ENCODE results near the gene USP17L19. TPM values are rescaled to one million over a fixed set of nuclear protein-coding genes. Genes with fewer than 3 reads are reported as not detected.

The USP17L19 gene, protein sequence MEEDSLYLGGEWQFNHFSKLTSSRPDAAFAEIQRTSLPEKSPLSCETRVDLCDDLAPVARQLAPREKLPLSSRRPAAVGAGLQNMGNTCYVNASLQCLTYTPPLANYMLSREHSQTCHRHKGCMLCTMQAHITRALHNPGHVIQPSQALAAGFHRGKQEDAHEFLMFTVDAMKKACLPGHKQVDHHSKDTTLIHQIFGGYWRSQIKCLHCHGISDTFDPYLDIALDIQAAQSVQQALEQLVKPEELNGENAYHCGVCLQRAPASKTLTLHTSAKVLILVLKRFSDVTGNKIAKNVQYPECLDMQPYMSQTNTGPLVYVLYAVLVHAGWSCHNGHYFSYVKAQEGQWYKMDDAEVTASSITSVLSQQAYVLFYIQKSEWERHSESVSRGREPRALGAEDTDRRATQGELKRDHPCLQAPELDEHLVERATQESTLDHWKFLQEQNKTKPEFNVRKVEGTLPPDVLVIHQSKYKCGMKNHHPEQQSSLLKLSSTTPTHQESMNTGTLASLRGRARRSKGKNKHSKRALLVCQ
- not detected in 2 replicates for total RNA-seq

DNA sequence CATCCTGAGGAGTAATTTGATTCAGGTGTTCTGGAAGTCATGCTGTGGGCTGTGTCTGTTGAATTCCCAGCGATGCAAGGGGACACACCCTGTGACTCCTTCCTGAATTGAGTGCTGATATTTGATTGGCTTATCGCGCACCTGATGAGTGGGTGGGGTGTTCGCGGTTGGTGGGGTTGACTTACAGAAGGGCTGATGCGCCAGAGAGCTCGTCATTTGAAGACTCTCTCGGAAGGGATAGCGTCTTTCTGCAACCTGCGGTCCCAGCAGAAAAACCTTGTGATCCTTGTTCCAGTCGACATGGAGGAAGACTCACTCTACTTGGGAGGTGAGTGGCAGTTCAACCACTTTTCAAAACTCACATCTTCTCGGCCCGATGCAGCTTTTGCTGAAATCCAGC, at the start of gene USP17L19:
Gene USP17L19 (plus strand): TSS at position 301 of the 400 bp plus-strand sequence. CDS start 0 bp downstream, at position 301.

DNA sequence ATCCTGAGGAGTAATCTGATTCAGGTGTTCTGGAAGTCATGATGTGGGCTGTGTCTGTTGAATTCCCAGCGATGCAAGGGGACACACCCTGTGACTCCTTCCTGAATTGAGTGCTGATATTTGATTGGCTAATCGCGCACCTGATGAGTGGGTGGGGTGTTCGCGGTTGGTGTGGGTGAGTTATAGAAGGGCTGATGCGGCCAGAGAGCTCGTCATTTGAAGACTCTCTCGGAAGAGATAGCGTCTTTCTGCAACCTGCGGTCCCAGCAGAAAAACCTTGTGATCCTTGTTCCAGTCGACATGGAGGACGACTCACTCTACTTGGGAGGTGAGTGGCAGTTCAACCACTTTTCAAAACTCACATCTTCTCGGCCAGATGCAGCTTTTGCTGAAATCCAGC, 42.8 kb upstream of the USP17L19 start, which contains the start of gene USP17L10:
Gene USP17L10 (plus strand): TSS at position 301 of the 400 bp plus-strand sequence. CDS start 0 bp downstream, at position 301.

DNA sequence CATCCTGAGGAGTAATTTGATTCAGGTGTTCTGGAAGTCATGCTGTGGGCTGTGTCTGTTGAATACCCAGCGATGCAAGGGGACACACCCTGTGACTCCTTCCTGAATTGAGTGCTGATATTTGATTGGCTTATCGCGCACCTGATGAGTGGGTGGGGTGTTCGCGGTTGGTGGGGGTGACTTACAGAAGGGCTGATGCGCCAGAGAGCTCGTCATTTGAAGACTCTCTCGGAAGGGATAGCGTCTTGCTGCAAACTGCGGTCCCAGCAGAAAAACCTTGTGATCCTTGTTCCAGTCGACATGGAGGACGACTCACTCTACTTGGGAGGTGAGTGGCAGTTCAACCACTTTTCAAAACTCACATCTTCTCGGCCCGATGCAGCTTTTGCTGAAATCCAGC, 38.1 kb upstream of the USP17L19 start, which contains the start of gene USP17L11:
Gene USP17L11 (plus strand): TSS at position 301 of the 400 bp plus-strand sequence. CDS start 0 bp downstream, at position 301.

DNA sequence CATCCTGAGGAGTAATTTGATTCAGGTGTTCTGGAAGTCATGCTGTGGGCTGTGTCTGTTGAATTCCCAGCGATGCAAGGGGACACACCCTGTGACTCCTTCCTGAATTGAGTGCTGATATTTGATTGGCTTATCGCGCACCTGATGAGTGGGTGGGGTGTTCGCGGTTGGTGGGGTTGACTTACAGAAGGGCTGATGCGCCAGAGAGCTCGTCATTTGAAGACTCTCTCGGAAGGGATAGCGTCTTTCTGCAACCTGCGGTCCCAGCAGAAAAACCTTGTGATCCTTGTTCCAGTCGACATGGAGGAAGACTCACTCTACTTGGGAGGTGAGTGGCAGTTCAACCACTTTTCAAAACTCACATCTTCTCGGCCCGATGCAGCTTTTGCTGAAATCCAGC, 33.3 kb upstream of the USP17L19 start, which contains the start of gene USP17L12:
Gene USP17L12 (plus strand): TSS at position 301 of the 400 bp plus-strand sequence. CDS start 0 bp downstream, at position 301.

DNA sequence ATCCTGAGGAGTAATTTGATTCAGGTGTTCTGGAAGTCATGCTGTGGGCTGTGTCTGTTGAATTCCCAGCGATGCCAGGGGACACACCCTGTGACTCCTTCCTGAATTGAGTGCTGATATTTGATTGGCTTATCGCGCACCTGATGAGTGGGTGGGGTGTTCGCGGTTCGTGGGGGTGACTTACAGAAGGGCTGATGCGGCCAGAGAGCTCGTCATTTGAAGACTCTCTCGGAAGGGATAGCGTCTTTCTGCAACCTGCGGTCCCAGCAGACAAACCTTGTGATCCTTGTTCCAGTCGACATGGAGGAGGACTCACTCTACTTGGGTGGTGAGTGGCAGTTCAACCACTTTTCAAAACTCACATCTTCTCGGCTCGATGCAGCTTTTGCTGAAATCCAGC, 28.6 kb upstream of the USP17L19 start, which contains the start of gene USP17L13:
Gene USP17L13 (plus strand): TSS at position 301 of the 400 bp plus-strand sequence. CDS start 0 bp downstream, at position 301.

DNA sequence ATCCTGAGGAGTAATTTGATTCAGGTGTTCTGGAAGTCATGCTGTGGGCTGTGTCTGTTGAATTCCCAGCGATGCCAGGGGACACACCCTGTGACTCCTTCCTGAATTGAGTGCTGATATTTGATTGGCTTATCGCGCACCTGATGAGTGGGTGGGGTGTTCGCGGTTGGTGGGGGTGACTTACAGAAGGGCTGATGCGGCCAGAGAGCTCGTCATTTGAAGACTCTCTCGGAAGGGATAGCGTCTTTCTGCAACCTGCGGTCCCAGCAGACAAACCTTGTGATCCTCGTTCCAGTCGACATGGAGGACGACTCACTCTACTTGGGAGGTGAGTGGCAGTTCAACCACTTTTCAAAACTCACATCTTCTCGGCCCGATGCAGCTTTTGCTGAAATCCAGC, 19.1 kb upstream of the USP17L19 start, which contains the start of gene USP17L15:
Gene USP17L15 (plus strand): TSS at position 301 of the 400 bp plus-strand sequence. CDS start 0 bp downstream, at position 301.

DNA sequence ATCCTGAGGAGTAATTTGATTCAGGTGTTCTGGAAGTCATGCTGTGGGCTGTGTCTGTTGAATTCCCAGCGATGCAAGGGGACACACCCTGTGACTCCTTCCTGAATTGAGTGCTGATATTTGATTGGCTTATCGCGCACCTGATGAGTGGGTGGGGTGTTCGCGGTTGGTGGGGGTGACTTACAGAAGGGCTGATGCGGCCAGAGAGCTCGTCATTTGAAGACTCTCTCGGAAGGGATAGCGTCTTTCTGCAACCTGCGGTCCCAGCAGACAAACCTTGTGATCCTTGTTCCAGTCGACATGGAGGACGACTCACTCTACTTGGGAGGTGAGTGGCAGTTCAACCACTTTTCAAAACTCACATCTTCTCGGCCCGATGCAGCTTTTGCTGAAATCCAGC, 9.6 kb upstream of the USP17L19 start, which contains the start of gene USP17L17:
Gene USP17L17 (plus strand): TSS at position 301 of the 400 bp plus-strand sequence. CDS start 0 bp downstream, at position 301.

DNA sequence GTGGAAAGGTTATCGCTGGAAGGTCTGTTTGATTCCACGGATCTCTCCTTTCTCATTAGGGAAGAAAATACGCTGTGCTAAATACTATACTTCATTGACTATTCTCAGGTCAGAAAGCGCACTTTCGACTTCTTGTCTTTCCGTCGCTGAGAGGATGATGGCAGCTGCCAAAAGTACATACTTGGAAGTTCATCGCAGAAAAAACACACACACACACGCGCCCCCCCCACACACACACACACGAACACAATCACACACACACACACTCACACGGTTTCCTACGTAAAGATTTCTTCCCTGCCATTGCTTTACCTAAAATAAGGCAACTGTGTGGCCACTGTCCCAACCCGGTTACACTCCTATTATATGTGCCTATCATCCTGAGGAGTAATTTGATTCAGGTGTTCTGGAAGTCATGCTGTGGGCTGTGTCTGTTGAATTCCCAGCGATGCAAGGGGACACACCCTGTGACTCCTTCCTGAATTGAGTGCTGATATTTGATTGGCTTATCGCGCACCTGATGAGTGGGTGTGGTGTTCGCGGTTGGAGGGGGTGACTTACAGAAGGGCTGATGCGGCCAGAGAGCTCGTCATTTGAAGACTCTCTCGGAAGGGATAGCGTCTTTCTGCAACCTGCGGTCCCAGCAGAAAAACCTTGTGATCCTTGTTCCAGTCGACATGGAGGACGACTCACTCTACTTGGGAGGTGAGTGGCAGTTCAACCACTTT, 5.1 kb upstream of the USP17L19 start, which contains the start of gene USP17L18:
Gene USP17L18 (plus strand): TSS at position 678 of the 728 bp plus-strand sequence. CDS start 0 bp downstream, at position 678.

DNA sequence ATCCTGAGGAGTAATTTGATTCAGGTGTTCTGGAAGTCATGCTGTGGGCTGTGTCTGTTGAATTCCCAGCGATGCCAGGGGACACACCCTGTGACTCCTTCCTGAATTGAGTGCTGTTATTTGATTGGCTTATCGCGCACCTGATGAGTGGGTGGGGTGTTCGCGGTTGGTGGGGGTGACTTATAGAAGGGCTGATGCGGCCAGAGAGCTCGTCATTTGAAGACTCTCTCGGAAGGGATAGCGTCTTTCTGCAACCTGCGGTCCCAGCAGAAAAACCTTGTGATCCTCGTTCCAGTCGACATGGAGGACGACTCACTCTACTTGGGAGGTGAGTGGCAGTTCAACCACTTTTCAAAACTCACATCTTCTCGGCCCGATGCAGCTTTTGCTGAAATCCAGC, 4.6 kb downstream of the USP17L19 start, which contains the start of gene USP17L20:
Gene USP17L20 (plus strand): TSS at position 301 of the 400 bp plus-strand sequence. CDS start 0 bp downstream, at position 301.

DNA sequence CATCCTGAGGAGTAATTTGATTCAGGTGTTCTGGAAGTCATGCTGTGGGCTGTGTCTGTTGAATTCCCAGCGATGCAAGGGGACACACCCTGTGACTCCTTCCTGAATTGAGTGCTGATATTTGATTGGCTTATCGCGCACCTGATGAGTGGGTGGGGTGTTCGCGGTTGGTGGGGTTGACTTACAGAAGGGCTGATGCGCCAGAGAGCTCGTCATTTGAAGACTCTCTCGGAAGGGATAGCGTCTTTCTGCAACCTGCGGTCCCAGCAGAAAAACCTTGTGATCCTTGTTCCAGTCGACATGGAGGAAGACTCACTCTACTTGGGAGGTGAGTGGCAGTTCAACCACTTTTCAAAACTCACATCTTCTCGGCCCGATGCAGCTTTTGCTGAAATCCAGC, 9.4 kb downstream of the USP17L19 start, which contains the start of gene USP17L21:
Gene USP17L21 (plus strand): TSS at position 301 of the 400 bp plus-strand sequence. CDS start 0 bp downstream, at position 301.

DNA sequence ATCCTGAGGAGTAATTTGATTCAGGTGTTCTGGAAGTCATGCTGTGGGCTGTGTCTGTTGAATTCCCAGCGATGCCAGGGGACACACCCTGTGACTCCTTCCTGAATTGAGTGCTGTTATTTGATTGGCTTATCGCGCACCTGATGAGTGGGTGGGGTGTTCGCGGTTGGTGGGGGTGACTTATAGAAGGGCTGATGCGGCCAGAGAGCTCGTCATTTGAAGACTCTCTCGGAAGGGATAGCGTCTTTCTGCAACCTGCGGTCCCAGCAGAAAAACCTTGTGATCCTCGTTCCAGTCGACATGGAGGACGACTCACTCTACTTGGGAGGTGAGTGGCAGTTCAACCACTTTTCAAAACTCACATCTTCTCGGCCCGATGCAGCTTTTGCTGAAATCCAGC, 14.1 kb downstream of the USP17L19 start, which contains the start of gene USP17L22:
Gene USP17L22 (plus strand): TSS at position 301 of the 400 bp plus-strand sequence. CDS start 0 bp downstream, at position 301.

Other genes with a start within 250 kb of the USP17L19 start
- gene FAM90A26, start 83.0 kb upstream of the USP17L19 start, total RNA-seq = not detected in 2 replicates
- gene USP17L10, start 42.7 kb upstream of the USP17L19 start, total RNA-seq = not detected in 2 replicates
- gene USP17L11, start 38.0 kb upstream of the USP17L19 start, total RNA-seq = not detected in 2 replicates
- not detected in 2 replicates for gene USP17L12, start 33.2 kb upstream of the USP17L19 start, total RNA-seq
- not detected in 2 replicates for gene USP17L13, start 28.5 kb upstream of the USP17L19 start, total RNA-seq
- not detected in 2 replicates for gene USP17L15, start 19.0 kb upstream of the USP17L19 start, total RNA-seq
- gene USP17L17, start 9.5 kb upstream of the USP17L19 start, total RNA-seq = not detected in 2 replicates
- gene USP17L18, start 4.7 kb upstream of the USP17L19 start, total RNA-seq = not detected in 2 replicates
- not detected in 2 replicates for gene USP17L20, start 4.7 kb downstream of the USP17L19 start, total RNA-seq
- not detected in 2 replicates for gene USP17L21, start 9.5 kb downstream of the USP17L19 start, total RNA-seq
- gene USP17L22, start 14.2 kb downstream of the USP17L19 start, total RNA-seq = not detected in 2 replicates
- not detected in 2 replicates for gene USP17L24, start 71.8 kb downstream of the USP17L19 start, total RNA-seq
- not detected in 2 replicates for gene USP17L25, start 76.5 kb downstream of the USP17L19 start, total RNA-seq
- gene USP17L26, start 81.3 kb downstream of the USP17L19 start, total RNA-seq = not detected in 2 replicates
- not detected in 2 replicates for gene USP17L5, start 86.0 kb downstream of the USP17L19 start, total RNA-seq
- not detected in 2 replicates for gene USP17L27, start 90.8 kb downstream of the USP17L19 start, total RNA-seq
- not detected in 2 replicates for gene USP17L28, start 95.5 kb downstream of the USP17L19 start, total RNA-seq
- not detected in 2 replicates for gene USP17L29, start 100.3 kb downstream of the USP17L19 start, total RNA-seq
- not detected in 2 replicates for gene USP17L30, start 109.8 kb downstream of the USP17L19 start, total RNA-seq
- not detected in 2 replicates for gene DEFB131A, start 191.0 kb downstream of the USP17L19 start, total RNA-seq

Data from pericardium fibroblast (primary cell).